Neural cell (in vitro differentiated cells): ENCODE data around the gene GGCX.

Experiments used
- EP300 ChIP-seq: fragments of 450-650 bp; conservative IDR thresholded peaks from 2 replicates; pipeline ENCODE4 v1.6.1; 2014; ENCODE audit warnings: antibody characterized with exemption, mild to moderate bottlenecking, moderate library complexity; ENCODE audit not compliant: poor library complexity, severe bottlenecking
- EZH2 ChIP-seq: fragments of 200-600, 300-800 bp; shearing (Covaris generic), sonication (generic); IDR thresholded peaks from 2 replicates; pipeline ENCODE4 v1.6.1; 2014; ENCODE audit warnings: antibody characterized with exemption, low read length, borderline replicate concordance, mild to moderate bottlenecking; ENCODE audit not compliant: insufficient read depth, poor library complexity, severe bottlenecking
- POLR2AphosphoS5 ChIP-seq: IDR thresholded peaks from 2 replicates; pipeline ENCODE4 v1.6.1; 2012
- RAD21 ChIP-seq: fragments of 450-650 bp; conservative IDR thresholded peaks from 2 replicates; pipeline ENCODE4 v1.6.1; 2014; ENCODE audit warnings: antibody characterized with exemption, mild to moderate bottlenecking, moderate library complexity
- SMC3 ChIP-seq: fragments of 450-650 bp; conservative IDR thresholded peaks from 2 replicates; pipeline ENCODE4 v1.6.1; 2014; ENCODE audit warnings: antibody characterized with exemption, mild to moderate bottlenecking, moderate library complexity; ENCODE audit not compliant: poor library complexity
- TF ChIP-seq, protein P1 (sequence below): fragments of 450-650 bp; IDR thresholded peaks from 2 replicates; pipeline ENCODE4 v1.5.1; 2014; ENCODE audit warnings: antibody characterized with exemption, mild to moderate bottlenecking, moderate library complexity; ENCODE audit not compliant: poor library complexity, severe bottlenecking

DNA sequence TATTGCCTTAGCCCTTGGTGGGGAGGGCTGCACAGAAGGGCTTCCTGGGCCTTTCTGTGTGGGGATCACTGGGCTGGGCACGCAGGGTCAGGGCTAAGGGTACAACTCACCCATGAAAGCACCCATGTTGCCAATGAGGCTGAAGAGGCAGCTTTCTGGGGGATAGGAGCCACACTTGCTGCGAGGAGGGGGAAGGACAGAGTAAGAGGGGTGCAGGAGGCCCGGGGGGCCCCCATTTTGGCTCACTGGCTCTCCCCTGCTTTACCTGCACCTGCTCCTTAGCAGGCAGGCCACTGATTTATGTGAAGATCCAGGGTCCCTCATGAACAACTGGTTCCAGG lies 38.9 kb upstream of the GGCX start:
- TF ChIP-seq, protein P1, sequence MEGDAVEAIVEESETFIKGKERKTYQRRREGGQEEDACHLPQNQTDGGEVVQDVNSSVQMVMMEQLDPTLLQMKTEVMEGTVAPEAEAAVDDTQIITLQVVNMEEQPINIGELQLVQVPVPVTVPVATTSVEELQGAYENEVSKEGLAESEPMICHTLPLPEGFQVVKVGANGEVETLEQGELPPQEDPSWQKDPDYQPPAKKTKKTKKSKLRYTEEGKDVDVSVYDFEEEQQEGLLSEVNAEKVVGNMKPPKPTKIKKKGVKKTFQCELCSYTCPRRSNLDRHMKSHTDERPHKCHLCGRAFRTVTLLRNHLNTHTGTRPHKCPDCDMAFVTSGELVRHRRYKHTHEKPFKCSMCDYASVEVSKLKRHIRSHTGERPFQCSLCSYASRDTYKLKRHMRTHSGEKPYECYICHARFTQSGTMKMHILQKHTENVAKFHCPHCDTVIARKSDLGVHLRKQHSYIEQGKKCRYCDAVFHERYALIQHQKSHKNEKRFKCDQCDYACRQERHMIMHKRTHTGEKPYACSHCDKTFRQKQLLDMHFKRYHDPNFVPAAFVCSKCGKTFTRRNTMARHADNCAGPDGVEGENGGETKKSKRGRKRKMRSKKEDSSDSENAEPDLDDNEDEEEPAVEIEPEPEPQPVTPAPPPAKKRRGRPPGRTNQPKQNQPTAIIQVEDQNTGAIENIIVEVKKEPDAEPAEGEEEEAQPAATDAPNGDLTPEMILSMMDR: no peak
- no peak for TF ChIP-seq SMC3
- no peak for TF ChIP-seq POLR2AphosphoS5
- TF ChIP-seq EZH2: no peak
- no peak for TF ChIP-seq RAD21
- TF ChIP-seq EP300: no peak
